HUES6 (cell line): ENCODE data around the gene SRPK1.

Source experiments
- H3K27ac ChIP-seq: 2 replicates; pipeline ENCODE4 v1.7.0; 2013; ENCODE audit warnings: low read depth, mild to moderate bottlenecking, low read length, inconsistent platforms
- H3K27me3 ChIP-seq: 2 replicates; pipeline ENCODE4 v1.6.1; 2013; ENCODE audit warnings: low read length; ENCODE audit not compliant: control insufficient read depth, insufficient read depth
- H3K36me3 ChIP-seq: 2 replicates; pipeline ENCODE4 v1.6.1; 2013; ENCODE audit warnings: low read length; ENCODE audit not compliant: control insufficient read depth, insufficient read depth
- H3K4me1 ChIP-seq: 2 replicates; pipeline ENCODE4 v1.6.1; 2013; ENCODE audit warnings: low read length; ENCODE audit not compliant: control insufficient read depth, insufficient read depth
- H3K4me3 ChIP-seq: 2 replicates; pipeline ENCODE4 v1.5.1; 2013; ENCODE audit warnings: low read depth, low read length
- H3K9ac ChIP-seq: one replicate; pipeline ENCODE4 v1.6.1; 2013; ENCODE audit warnings: mild to moderate bottlenecking, low read length
- H3K9me3 ChIP-seq: 2 replicates; pipeline ENCODE4 v1.6.1; 2013; ENCODE audit warnings: low read depth, low read length; ENCODE audit not compliant: control insufficient read depth, insufficient read depth

The SRPK1 gene

GRCh38 chr6:35920793-35921732 is at the start of gene SRPK1:
Gene SRPK1 (minus strand): TSS chr6:35921098. CDS start chr6:35921056, 42 bp downstream.
- peak within 1 kb of the TSS; percentile 82 for H3K27ac ChIP-seq
- H3K27me3 ChIP-seq: no peaks in the 10 kb centered on the region
- H3K36me3 ChIP-seq: peaks cover 23% of the 10 kb centered on the region
- H3K4me1 ChIP-seq: peaks cover 22% of the 10 kb centered on the region
- peak within 1 kb of the TSS; percentile 89 for H3K9ac ChIP-seq
- peak within 1 kb of the TSS; percentile 79 for H3K4me3 ChIP-seq
- H3K9me3 ChIP-seq: no peaks in the 10 kb centered on the region

GRCh38 chr6:35970181-35970580 is 49.3 kb upstream of the SRPK1 start:
- no peaks in the 10 kb centered on the region for H3K9me3 ChIP-seq
- H3K27ac ChIP-seq: no peak overlapping the region
- H3K27me3 ChIP-seq: no peaks in the 10 kb centered on the region
- H3K9ac ChIP-seq: no peak overlapping the region
- no peaks in the 10 kb centered on the region; the same call in 1 of the 2 replicates for H3K4me1 ChIP-seq
- no peaks in the 10 kb centered on the region for H3K36me3 ChIP-seq
- H3K4me3 ChIP-seq: no peak overlapping the region

GRCh38 chr6:35969646-35970045 is 48.7 kb upstream of the SRPK1 start:
- Histone ChIP-seq H3K36me3 (no peaks in the 10 kb centered on the region), H3K4me3 (no peak overlapping the region), H3K4me1 (no peaks in the 10 kb centered on the region; the same call in 1 of the 2 replicates), H3K9me3 (no peaks in the 10 kb centered on the region), H3K27me3 (no peaks in the 10 kb centered on the region), H3K27ac (no peak overlapping the region), H3K9ac (no peak overlapping the region)

GRCh38 chr6:35968821-35969220 is 47.9 kb upstream of the SRPK1 start:
- Histone ChIP-seq H3K4me3 (no peak overlapping the region), H3K27ac (no peak overlapping the region), H3K9ac (no peak overlapping the region), H3K27me3 (no peaks in the 10 kb centered on the region), H3K36me3 (no peaks in the 10 kb centered on the region), H3K4me1 (no peaks in the 10 kb centered on the region; the same call in 1 of the 2 replicates), H3K9me3 (no peaks in the 10 kb centered on the region)

- no peaks in the 10 kb centered on the region for H3K4me1 ChIP-seq
- no peak overlapping the region for H3K4me3 ChIP-seq
- no peak overlapping the region for H3K9ac ChIP-seq
- H3K27me3 ChIP-seq: no peaks in the 10 kb centered on the region
- H3K9me3 ChIP-seq: no peaks in the 10 kb centered on the region
- no peaks in the 10 kb centered on the region for H3K36me3 ChIP-seq
- no peak overlapping the region for H3K27ac ChIP-seq
These were observed 46.3 kb upstream of the SRPK1 start for GRCh38 chr6:35967076-35967774.

- Histone ChIP-seq H3K27ac (no peak overlapping the region), H3K9ac (no peak overlapping the region), H3K4me3 (no peak overlapping the region), H3K4me1 (no peaks in the 10 kb centered on the region), H3K36me3 (no peaks in the 10 kb centered on the region), H3K9me3 (no peaks in the 10 kb centered on the region), H3K27me3 (no peaks in the 10 kb centered on the region)
These were observed 42.1 kb upstream of the SRPK1 start for GRCh38 chr6:35962779-35963560.

- no peak overlapping the region for H3K9ac ChIP-seq
- no peaks in the 10 kb centered on the region for H3K36me3 ChIP-seq
- no peaks in the 10 kb centered on the region for H3K4me1 ChIP-seq
- no peak overlapping the region for H3K27ac ChIP-seq
- H3K27me3 ChIP-seq: no peaks in the 10 kb centered on the region
- H3K4me3 ChIP-seq: no peak overlapping the region
- H3K9me3 ChIP-seq: no peaks in the 10 kb centered on the region
These were observed 39.3 kb upstream of the SRPK1 start for GRCh38 chr6:35960187-35960586.

- H3K4me1 ChIP-seq: peaks cover 4% of the 10 kb centered on the region
- no peaks in the 10 kb centered on the region for H3K27me3 ChIP-seq
- no peak overlapping the region for H3K9ac ChIP-seq
- H3K36me3 ChIP-seq: no peaks in the 10 kb centered on the region
- H3K9me3 ChIP-seq: no peaks in the 10 kb centered on the region
- no peak overlapping the region for H3K27ac ChIP-seq
- H3K4me3 ChIP-seq: no peak overlapping the region
These were observed 35.1 kb upstream of the SRPK1 start for GRCh38 chr6:35955970-35956369.

- no peaks in the 10 kb centered on the region for H3K36me3 ChIP-seq
- no peaks in the 10 kb centered on the region for H3K9me3 ChIP-seq
- no peak overlapping the region for H3K4me3 ChIP-seq
- H3K27me3 ChIP-seq: no peaks in the 10 kb centered on the region
- H3K4me1 ChIP-seq: peaks cover 4% of the 10 kb centered on the region
- no peak overlapping the region for H3K9ac ChIP-seq
- no peak overlapping the region for H3K27ac ChIP-seq
These were observed 34.6 kb upstream of the SRPK1 start for GRCh38 chr6:35955521-35955920.

GRCh38 chr6:35955071-35955470 is 34.2 kb upstream of the SRPK1 start:
- H3K9ac ChIP-seq: no peak overlapping the region
- H3K4me1 ChIP-seq: peaks cover 4% of the 10 kb centered on the region
- no peaks in the 10 kb centered on the region for H3K9me3 ChIP-seq
- no peaks in the 10 kb centered on the region for H3K36me3 ChIP-seq
- H3K27me3 ChIP-seq: no peaks in the 10 kb centered on the region
- H3K27ac ChIP-seq: no peak overlapping the region
- H3K4me3 ChIP-seq: no peak overlapping the region
